Stimulated activated CD4-positive, alpha-beta T cell treated with anti-CD3 and anti-CD28 coated beads, Interleukin-15, amount 100 ng/mL, for 48 hours (primary cell): ENCODE data around the gene SPOPL.
"Not testable (repeated sequence)": the region's sequence is repeated elsewhere in the genome, so short reads cannot be mapped to it uniquely, and the experiment has no call there.

Source experiments
- DNase-seq, 2 donors: peaks; one replicate each; pipeline ENCODE4 v3.0.0-alpha.2; 2020; ENCODE audit warnings: low read depth in 2 of 2

The SPOPL gene

DNA sequence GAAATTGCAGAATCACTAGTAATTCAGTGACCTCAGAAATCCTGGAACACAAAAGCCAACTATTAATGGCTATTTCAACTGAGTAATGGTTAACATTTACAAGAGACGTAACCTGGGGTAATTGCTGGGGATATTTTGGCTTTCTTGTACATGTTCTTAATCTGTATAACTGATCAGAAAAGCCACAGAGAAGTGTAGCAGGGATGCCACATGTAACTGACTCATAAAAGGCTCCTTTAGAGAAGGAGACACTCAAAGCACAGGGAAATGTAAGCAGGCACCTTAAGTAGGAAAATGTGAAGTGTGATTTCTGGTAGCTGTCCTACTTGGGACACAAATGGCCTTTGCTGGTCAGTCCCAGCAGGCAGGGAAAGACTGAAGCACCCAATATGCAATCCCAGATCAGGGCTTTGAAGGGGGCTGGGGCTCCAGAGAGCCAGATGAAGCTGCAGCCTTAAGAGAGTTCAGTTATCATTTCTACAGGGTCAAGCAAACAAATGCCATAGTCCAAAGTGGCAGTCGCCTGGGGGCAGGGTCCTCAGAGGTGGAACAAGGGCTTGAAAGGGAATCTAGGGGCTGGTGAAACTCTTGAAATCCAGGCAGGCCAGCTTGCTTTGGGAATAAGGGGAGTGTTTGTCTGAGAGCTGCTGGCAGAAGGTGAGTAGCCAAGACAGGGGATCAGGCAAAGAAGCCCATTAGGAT lies 7.2 kb upstream of the SPOPL start:
- DNase-seq: no peak

DNA sequence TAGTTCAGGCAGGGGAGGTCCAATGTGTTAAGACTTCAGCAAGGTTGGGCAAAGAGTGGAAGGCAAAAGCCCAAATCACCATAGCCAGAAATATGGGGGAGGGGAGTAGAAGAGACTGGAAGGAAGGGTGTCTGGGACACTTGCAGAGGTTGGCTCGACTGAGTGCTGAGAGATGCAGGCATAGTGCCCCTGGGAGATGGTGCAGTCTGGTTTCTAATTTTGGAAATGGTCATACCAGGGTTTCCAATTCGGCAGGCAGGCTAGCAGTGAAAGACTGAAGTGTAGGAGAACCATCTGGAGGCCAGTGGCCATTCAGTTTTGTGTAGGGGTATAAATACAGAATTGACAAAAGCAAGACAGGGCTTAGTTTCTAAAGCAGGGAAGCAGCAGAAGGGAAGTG lies 6.2 kb upstream of the SPOPL start:
- DNase-seq: no peak

DNA sequence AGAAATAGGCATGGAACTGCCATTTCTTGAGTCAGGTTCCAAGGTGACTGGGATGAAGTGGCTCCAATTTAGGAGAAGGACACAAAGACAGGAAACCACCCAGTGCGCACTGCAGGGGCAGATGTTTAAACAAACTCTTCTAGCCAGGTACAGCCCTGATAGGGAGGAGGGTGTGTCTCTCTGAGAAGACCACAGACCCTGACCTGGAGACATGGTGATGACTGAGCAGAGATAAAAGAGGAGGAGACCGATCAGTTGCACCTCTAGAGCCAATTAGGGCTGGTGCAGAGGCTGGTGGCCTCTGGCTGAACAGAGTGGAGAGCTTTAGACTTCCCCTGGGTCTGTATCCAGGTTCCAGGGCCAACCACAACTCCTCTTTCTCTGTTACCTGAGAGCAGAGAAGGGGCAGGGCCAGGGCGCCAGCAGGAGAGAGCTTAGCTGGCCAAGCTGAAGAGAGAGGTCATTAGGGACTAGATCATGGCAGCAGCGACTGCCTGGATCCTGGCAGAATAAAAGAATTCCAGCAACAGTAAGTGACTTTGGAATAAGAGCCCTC lies 5.4 kb upstream of the SPOPL start:
- no peak for DNase-seq

DNA sequence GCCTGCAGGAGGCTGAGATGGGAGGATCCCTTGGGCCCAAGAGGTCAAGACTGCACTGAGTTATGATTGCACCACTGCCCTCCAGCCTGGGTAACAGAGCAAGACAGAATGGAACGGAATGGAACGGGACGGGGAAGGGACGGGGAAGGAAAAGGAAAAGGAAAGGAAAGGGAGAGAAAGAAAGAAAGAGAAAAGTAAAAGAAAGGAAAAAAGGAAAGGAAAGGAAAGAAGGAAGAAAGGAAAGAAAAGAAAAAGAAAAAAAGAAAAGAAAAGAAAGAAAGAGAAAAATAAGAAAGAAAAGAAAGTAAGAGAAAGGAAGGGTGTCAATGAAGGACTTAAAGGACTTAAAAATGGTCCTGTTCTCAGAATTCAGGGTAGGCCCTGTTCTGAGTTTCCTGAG lies 4.3 kb upstream of the SPOPL start:
- DNase-seq: no peak

DNA sequence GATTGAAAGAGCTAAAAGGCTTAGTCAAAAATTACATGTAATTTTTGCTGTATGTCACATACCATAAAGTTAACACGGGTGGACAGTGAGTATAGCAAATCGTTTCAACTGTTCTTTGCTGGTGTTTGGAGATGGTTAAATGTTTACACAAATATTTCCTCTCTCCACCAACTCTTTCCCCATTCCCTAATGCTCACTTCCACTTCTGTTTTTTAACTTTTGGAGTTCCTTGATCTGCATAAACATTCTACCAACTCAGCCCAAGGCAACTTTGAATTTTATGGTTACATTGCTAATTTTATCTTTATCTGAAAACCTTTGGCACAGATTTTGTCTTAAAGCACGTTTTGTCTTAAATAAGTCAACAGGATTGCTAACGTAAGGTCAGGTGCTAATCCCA lies 1.9 kb upstream of the SPOPL start:
- DNase-seq: no peak

DNA sequence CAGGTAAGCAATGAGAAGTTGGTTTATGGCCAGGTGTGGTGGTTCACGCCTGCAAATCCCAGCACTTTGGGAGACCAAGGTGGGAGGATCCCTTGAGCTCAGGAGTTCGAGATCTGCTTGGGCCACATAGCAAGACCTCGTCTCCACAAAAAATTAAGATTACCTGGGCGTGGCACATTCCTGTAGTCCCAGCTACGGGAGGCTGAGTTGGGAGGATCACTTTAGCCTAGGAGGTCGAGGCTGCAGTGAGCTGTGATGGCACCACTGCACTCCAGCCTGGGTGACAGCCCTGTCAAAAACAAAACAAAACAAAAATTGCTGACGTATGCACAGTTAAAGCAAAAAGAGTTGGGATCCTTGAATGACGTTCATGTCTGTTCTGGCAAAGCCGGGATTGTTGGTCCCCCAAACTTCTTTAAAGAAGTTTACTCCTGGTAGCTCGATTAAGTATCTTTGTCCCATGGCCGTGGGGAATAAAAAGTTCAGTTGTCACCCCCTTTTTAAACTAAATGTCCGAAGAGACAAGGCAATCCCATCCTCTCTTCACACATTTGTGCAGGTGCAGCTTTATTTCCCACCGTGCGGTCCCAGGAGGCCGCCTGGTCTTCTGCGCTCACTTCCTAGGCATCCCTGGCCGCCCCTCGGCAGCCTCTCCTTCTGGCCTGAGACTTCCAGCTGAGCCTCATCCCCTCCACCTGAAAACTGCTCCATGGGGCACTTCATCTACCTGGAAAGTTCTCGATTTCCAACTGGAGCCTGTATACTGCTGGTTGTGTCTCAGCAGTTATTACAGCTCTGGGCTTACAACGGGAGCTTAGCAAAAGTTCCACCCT lies 762 bp upstream of the SPOPL start:
- no peak for DNase-seq

DNA sequence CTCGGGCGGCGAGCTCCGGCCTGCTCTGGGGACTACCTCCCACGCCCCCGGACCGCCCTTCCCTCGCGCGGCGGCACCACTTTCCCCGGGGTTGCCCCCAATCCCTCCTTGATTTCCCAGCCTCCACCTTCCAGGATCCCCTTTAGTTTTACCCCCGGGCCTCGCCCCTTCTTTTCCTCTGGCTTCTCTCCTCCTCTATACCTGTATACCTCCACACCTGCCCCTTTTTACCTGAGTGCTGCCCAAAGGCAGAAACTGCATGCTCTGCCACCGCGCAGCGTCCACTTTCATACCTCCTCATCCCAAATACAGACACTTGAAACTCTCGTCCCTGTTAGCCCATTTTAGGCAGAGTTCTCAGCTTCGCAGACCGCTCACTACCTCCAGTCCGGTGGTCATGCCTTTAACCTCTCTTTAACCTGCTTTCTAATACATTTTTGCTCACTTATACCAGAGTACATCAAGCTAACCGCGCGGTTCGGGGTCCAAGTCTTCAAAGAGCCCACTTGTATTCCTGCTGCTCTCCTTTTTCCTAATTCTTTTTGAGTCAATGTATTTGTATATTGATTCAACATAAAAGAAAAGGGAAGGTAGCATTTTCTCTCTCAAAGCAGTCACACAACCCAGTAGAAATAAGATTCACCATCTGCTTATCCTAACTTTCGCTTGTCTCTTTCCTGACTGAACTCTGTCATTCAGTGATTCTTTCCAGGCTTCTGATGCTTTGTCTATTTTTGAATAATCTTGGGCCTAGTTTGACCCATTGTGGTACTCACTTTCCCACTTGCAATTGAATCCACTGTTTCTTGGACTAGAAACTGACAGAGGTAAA lies 901 bp downstream of the SPOPL start:
- no peak for DNase-seq

DNA sequence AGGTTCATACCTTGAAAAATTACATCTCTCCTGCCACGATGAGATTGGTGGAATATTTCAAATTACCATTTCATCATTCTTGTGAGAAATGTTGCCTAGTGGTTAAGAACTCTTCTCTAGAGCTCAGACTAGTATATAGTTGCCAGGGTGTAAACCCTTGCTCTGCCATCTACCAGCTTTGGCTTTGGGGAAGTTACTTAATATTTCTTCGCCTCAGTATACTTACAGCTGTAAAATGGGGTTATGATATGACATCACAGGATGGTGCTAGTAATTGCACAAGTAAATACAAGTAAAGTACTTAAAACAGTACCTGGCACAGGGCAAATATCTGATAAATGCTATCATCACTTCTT lies 1.5 kb downstream of the SPOPL start:
- DNase-seq: no peak

DNA sequence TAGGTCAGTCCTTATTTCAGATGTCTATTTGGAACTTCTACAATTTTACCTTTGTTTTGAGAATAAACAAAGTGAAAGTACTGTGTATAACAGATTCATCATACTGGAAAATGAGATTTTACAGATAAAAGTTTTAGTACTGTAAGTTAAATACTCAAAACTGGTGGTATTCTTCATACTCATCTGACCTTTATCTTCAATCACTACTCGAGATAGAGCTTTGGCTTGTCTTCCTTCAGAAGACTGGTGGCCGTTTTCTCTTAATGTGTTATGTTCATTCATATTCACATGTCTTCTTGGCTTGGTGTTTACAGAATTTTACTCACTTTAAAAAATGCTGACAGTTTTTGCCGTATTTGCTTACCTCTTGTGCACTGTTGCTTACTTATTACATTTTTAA lies 2.1 kb downstream of the SPOPL start:
- DNase-seq: no peak

DNA sequence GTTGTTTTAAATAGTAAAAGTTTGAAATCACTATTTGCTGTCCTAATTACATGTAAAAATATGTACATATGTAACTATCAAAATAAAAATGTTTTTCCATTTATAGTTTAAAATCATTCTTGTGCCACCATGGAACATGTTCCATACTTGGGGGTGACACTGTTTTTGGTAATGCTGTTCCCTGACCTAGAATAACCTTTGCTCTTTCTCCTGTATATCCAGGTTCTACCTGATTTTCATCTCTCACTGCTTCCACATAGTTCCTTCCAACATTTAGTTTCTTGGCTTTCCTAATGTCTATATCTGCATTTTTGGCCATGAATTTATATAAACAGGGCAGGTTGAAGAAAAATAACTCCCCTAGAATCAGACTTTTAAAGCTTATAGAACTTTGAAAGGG lies 2.5 kb downstream of the SPOPL start:
- DNase-seq: no peak

DNA sequence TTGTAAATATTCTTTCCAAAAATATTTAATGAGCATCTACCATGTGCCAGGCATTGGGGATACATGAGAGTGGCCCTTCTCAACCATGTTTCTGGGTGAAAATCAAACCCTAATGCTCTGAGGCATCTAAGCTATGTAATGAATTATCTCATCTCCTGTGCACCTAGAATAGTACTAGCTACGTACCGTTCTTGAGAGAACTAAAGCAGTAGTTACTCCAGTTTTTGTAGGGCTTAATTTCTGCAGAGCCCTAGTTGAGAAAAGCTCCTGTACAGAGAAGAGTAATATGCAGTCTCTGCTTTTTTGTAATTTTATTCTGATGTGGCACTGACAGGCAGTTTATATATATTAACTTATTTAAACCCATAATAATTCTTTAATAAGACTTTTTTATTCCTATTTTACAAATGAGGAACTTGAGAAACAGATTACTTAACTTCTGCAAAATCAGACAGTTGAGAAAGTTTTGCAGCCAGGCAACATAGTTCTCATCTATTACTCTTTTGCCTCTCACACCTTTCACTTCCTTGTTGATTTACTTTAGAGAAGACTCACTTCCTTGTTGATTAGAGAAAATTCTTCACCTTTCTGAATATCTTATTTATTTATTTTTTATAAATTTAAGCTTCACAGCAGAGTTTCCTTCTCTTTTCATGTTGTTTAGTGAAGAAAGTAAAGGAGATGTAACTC lies 3.1 kb downstream of the SPOPL start:
- no peak for DNase-seq

DNA sequence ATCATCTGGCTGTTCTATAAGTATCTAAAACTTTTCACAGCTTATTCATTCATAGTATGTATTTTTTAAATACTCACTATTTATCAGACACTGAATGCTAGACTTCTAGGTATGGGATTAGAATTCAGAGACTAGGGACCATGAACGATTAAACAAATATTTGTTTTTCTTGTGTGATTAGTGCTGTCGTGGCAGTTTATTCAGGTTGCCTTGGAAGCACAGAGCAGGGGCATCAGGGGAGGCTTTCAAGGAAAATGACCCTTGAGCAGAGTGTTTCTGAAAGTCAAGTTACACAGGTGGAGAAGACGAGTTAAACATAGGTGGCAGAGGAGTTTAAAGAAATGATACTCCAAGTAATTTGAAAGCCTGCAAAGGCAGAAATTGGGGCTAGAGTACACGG lies 5.7 kb downstream of the SPOPL start:
- DNase-seq: no peak

DNA sequence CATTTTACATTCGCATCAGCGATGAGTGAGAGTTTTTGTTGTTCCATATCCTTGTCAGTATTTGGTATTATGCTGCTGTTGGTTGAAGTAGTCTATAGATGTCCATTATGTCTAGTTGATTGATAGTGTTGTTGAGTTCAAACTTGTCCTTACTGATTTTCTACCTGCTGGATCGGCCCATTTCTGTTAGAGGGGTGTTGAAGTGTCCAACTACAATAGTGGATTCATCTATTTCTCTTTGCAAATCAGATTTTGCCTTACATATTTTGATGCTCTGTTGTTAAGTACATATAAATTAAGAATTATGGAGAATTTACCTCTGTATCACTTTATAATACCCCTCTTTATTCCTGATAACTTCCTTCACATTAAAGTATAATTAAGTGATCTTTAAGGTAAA lies 8.7 kb downstream of the SPOPL start:
- DNase-seq: no peak

DNA sequence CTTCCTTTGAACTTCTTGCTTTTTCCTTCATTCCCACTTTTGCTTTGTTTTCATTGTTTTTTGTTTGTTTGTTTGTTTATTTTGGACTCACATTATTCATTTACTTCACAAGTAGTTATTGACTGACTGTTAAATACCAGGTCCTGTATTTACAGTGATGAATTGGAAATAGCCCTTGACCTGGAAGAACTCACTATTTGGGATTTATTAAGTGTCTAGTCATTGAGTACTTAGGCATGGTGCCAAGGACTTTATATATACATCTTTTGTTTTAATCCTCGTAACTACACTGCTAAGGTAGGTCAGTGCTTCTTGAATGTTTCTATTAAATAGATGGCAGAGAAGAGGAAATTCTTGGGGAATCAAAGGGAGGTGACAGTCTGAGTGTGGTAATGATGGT lies 11.1 kb downstream of the SPOPL start:
- DNase-seq: no peak

DNA sequence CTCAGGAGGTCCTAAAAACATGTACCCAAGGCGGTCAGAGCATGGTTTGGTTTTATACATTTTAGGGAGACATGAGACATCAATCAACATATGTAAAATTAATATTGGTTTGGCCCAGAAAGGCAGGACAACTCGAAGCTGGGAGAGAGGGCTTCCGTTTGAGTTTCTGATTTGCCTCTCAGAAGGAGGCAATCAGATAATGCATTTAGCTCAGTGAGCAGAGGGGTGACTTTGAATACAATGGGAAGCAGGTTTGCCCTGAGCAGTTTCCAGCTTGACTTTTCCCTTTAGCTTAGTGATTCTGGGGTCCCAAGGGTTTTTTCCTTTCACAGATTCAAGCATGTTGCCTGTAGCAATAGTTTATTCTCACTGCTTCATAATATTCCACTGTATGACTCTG lies 12.6 kb downstream of the SPOPL start:
- no peak for DNase-seq

DNA sequence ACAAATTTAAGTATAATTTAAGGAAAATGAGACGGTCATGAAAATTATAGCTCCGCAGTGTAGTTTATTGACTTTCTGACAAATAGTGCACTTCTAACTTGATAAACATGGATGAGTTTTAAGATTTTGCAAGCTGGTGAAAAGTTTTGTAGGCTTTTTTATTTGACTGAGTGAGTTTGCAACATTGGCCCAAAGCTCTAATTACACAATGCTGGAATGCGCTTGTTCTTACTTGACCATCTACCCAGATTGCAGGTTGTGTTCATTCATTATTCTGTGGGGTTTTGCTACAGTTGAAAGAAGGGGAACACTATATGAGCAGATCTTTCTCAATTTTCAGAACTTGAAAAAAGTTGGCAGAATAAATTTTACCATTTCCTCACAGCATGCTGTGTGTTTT lies 13.5 kb downstream of the SPOPL start:
- no peak for DNase-seq

DNA sequence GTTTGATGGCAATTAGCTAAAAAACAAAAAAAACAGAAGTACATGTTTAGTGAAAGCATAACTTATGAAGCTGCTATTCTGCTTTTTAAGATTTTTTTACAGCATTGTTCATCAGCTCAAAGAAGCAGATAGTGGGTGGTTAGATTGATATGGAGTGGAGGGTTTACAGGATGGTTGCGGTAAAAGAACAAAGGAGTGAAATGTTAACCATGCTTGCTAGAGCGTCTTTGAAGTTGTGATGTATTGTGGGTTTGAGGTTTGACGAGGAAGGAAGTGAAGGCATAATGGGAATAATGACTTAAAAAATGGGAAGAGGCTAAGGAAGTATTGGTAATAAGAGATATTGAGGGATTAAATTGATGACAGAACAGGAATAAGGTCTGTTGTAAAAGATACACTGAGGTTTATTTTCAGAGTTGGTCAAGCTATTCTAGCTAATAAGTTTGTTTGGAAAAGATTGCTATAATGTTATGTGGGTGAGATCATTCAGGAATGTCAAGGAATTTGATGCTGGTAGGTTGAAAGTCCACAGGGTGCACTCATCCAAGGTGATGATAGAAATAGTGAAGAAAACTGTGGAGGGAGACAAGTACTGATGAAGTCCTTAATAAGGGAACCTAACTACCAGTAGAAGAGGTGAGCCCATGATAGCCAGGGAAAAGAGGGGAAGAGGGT lies 14.6 kb downstream of the SPOPL start:
- DNase-seq: no peak

DNA sequence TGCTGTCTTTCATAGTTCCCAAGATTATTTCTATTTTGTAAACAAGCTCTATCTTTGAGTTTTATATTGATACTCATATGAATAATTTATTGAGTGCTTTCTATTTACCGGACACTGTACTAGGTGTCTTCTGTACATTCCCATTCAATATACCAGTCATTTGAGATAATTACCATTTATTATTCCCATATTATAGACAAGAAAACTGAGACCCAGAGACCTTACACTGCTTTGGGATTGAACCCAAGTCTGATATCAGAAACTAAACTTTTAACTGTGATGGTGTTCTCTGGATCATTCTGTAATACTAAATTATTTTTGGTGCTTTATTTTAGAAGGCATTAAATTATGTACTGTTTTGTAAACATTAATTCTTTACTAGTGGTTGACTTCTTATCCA lies 17.3 kb downstream of the SPOPL start:
- DNase-seq: no peak

DNA sequence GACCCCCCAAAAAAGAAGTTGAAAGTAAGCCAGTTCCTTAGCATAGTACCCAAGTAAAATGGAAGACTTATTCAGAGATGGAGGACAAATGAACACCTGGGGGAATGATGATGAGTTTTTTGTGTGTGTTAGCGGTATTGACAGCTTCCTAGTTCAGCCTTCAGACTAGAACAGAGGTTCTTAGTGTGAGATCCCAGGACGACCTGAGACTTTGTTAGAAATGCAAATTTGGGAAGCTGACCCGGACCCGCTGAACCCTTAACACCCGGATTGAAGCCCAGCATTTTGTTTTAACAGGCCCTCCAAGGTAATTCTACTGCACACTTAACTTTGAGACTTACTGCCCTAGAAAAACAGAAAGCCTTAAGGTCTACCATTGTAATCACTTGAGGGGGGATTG lies 20.3 kb downstream of the SPOPL start:
- DNase-seq: no peak

DNA sequence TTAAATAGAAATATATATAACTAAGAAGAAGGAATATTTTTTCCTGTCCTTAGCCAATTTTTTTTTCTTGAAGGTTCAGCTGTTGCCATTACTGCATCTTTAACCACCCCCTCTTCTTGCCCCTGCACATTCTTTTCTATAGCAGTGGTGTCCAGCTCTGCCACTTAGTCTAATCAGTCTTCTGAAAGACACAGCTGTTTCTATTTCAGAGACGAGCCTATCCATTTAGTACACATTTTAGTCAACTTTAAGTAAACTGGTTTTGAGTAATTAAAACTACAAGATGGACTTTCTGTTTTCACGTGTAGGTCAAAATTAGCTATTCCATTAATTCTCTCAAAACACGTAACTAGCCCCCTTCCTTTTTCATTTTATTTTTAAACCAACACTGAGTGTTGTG lies 21.0 kb downstream of the SPOPL start:
- DNase-seq: no peak

DNA sequence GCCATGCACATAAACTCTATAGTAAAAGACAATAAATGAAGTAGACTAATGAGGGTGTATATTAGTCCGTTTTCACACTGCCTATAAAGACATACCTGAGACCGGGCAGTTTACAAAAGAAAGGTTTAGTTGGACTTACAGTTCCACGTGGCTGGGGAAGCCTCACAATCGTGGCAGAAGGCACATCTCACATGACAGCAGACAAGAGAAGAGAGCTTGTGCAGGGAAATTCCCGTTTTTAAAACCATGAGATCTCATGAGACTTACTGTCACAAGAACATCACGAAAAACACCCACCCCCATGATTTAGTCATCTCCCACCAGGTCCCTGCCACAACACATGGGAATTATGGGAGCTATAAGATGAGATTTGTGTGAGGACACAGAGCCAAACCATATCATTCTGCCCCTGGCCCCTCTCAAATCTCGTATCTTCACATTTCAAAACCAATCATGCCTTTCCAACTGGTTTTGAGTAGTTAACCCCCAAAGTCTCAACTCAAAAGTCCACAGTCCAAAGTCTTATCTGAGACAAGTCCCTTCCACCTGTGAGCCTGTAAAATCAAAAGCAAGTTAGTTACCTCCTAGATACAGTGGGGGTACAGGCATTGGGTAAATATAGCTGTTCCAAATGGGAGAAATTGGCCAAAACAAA lies 21.6 kb downstream of the SPOPL start:
- not testable (repeated sequence) for DNase-seq
